WTC11 (cell line): ENCODE measurements around the gene CDC42EP4. TPM values are rescaled to one million over a fixed set of nuclear protein-coding genes. Genes with fewer than 3 reads are reported as not detected.

Source experiments
- ATAC-seq: fragments of 200-7000 bp; cut with Tn5 transposase; 2 replicates; pipeline ENCODE4 v1.10.0; 2021; ENCODE audit warnings: mild to moderate bottlenecking, moderate library complexity
- CTCF ChIA-PET: fragments of 300-600 bp; sonication (Branson Sonifier 250); formaldehyde crosslinking; loops from one replicate; lab custom pipeline; 2021; ENCODE audit warnings: antibody characterized with exemption; lab: Charles Lee
- POLR2A ChIA-PET: fragments of 350-600 bp; sonication (Branson Sonifier 250); formaldehyde crosslinking; loops from one replicate; lab custom pipeline; 2021; ENCODE audit warnings: antibody characterized with exemption; lab: Charles Lee
- DNase-seq: peaks from one replicate; pipeline ENCODE4 v3.0.0; 2021; ENCODE audit warnings: low spot score
- H3K27ac Mint-ChIP-seq: 2 replicates; pipeline ENCODE4 v1.8.0; 2021; ENCODE audit warnings: mixed read lengths
- H3K27me3 Mint-ChIP-seq: 2 replicates; pipeline ENCODE4 v1.8.0; 2021; ENCODE audit warnings: low read depth, mild to moderate bottlenecking, moderate library complexity, mixed read lengths
- H3K36me3 Mint-ChIP-seq: 2 replicates; pipeline ENCODE4 v1.8.0; 2021; ENCODE audit warnings: mixed read lengths
- H3K4me1 Mint-ChIP-seq: 2 replicates; pipeline ENCODE4 v1.8.0; 2022; ENCODE audit warnings: mixed read lengths
- H3K4me3 Mint-ChIP-seq: 2 replicates; pipeline ENCODE4 v1.8.0; 2021; ENCODE audit warnings: mild to moderate bottlenecking, moderate library complexity, mixed read lengths
- H3K9me3 Mint-ChIP-seq: 2 replicates; pipeline ENCODE4 v1.8.0; 2021; ENCODE audit warnings: mixed read lengths
- FOXK1 ChIP-seq: sonication (generic); formaldehyde crosslinking; IDR thresholded peaks from 2 replicates; pipeline ENCODE4 v1.8.0; 2022; ENCODE audit warnings: mild to moderate bottlenecking, moderate library complexity, missing genetic modification reagents
- GABPB1 ChIP-seq: sonication (generic); formaldehyde crosslinking; IDR thresholded peaks from 2 replicates; pipeline ENCODE4 v1.8.1; 2023; ENCODE audit warnings: mild to moderate bottlenecking, missing genetic modification reagents
- HMGA2 ChIP-seq: fragments of 250-450 bp; sonication (Bioruptor Pico); IDR thresholded peaks from 2 replicates; pipeline ENCODE4 v1.4.0; 2021; ENCODE audit warnings: mild to moderate bottlenecking, moderate library complexity
- NFATC4 ChIP-seq: fragments of 250-450 bp; sonication (Bioruptor Pico); IDR thresholded peaks from 2 replicates; pipeline ENCODE4 v1.9.0; 2021; ENCODE audit warnings: mild to moderate bottlenecking
- NFE2L1 ChIP-seq: sonication (generic); formaldehyde crosslinking; IDR thresholded peaks from 2 replicates; pipeline ENCODE4 v1.8.1; 2023; ENCODE audit warnings: missing genetic modification reagents
- NR2C2 ChIP-seq: sonication (generic); formaldehyde crosslinking; IDR thresholded peaks from 2 replicates; pipeline ENCODE4 v1.8.0; 2022; ENCODE audit warnings: mild to moderate bottlenecking, missing genetic modification reagents
- TP53 ChIP-seq: sonication (generic); formaldehyde crosslinking; IDR thresholded peaks from 2 replicates; pipeline ENCODE4 v1.8.1; 2023; ENCODE audit warnings: mild to moderate bottlenecking, missing genetic modification reagents
- ZNF263 ChIP-seq: sonication (generic); formaldehyde crosslinking; IDR thresholded peaks from 2 replicates; pipeline ENCODE4 v1.8.1; 2022; ENCODE audit warnings: low read depth, mild to moderate bottlenecking, moderate library complexity, missing genetic modification reagents
- ZNF396 ChIP-seq: fragments of 250-450 bp; sonication (Bioruptor Pico); IDR thresholded peaks from 2 replicates; pipeline ENCODE4 v1.8.0; 2021; ENCODE audit warnings: mild to moderate bottlenecking, moderate library complexity, borderline replicate concordance
- total RNA-seq: library from RNA; stranded (reverse); gene quantifications from 3 replicates; pipeline ENCODE4 v1.2.3, GENCODE V29; 2021
- TF ChIP-seq, protein P1 (sequence below): sonication (generic); formaldehyde crosslinking; IDR thresholded peaks from 2 replicates; pipeline ENCODE4 v1.8.1; 2022; ENCODE audit warnings: low read depth, missing genetic modification reagents, borderline replicate concordance
- TF ChIP-seq, protein P2 (sequence below): sonication (generic); formaldehyde crosslinking; IDR thresholded peaks from 2 replicates; pipeline ENCODE4 v1.8.0; 2022; ENCODE audit warnings: mild to moderate bottlenecking, missing genetic modification reagents
- TF ChIP-seq, protein P3 (sequence below): sonication (generic); formaldehyde crosslinking; IDR thresholded peaks from 2 replicates; pipeline ENCODE4 v1.8.1; 2022; ENCODE audit warnings: mild to moderate bottlenecking, moderate library complexity, missing genetic modification reagents
- TF ChIP-seq, protein P4 (sequence below): sonication (generic); formaldehyde crosslinking; IDR thresholded peaks from 2 replicates; pipeline ENCODE4 v1.8.1; 2022; ENCODE audit warnings: missing genetic modification reagents, borderline replicate concordance
- TF ChIP-seq, protein P5 (sequence below): sonication (generic); formaldehyde crosslinking; IDR thresholded peaks from 2 replicates; pipeline ENCODE4 v1.8.1; 2023; ENCODE audit warnings: mild to moderate bottlenecking, moderate library complexity, missing genetic modification reagents

CDC42EP4 gene
- total RNA-seq, 1 experiment from 2014 or later = 18.8 TPM

DNA sequence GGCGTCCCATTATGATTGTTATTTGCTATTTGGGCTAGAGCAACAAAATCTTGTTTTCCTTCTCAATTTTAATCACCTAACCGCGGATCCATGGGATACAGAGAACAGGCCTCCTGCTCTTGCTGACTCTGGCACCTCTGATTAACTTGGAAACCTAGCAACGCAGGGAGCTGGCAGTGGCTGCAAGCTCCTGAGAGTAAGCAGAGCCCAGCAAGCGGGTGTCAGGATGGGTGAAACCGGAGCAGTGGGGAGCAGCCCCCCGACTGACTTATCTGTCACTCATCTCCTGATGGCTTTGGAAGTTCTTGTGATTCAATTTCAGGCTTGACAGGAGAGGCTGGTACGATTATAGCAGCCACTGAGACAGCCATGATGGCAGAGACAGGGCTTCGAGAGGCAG lies 45.5 kb upstream of the CDC42EP4 start:
- H3K27ac Mint-ChIP-seq = no peak overlapping the region
- H3K4me3 Mint-ChIP-seq = no peak overlapping the region
- H3K36me3 Mint-ChIP-seq = no peaks in the 10 kb centered on the region
- CTCF ChIA-PET = interaction anchor here (1.1 to 8.9 kb wide), 3 partner anchors 8 to 46 kb away, joined by 3 to 66 read pairs (median 9); partner anchors contain the start of gene CDC42EP4
- ATAC-seq (no peak), DNase-seq (no peak)
- no peaks in the 10 kb centered on the region for H3K27me3 Mint-ChIP-seq
- no peaks in the 10 kb centered on the region for H3K9me3 Mint-ChIP-seq
- peaks cover 32% of the 10 kb centered on the region for H3K4me1 Mint-ChIP-seq
- POLR2A ChIA-PET = no interaction called here
- TF ChIP-seq NFE2L1 (CRISPR knock-in tag) = no peak
- TF ChIP-seq FOXK1 = no peak
- TF ChIP-seq HMGA2 (CRISPR knock-in tag) = no peak
- no peak for TF ChIP-seq GABPB1 (CRISPR knock-in tag)
- TF ChIP-seq TP53 (CRISPR knock-in tag) = no peak
- TF ChIP-seq NR2C2 (CRISPR knock-in tag) = no peak
- TF ChIP-seq ZNF396 (CRISPR knock-in tag) = no peak
- TF ChIP-seq, protein P1, sequence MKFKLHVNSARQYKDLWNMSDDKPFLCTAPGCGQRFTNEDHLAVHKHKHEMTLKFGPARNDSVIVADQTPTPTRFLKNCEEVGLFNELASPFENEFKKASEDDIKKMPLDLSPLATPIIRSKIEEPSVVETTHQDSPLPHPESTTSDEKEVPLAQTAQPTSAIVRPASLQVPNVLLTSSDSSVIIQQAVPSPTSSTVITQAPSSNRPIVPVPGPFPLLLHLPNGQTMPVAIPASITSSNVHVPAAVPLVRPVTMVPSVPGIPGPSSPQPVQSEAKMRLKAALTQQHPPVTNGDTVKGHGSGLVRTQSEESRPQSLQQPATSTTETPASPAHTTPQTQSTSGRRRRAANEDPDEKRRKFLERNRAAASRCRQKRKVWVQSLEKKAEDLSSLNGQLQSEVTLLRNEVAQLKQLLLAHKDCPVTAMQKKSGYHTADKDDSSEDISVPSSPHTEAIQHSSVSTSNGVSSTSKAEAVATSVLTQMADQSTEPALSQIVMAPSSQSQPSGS (CRISPR knock-in tag) = no peak
- TF ChIP-seq, protein P2, sequence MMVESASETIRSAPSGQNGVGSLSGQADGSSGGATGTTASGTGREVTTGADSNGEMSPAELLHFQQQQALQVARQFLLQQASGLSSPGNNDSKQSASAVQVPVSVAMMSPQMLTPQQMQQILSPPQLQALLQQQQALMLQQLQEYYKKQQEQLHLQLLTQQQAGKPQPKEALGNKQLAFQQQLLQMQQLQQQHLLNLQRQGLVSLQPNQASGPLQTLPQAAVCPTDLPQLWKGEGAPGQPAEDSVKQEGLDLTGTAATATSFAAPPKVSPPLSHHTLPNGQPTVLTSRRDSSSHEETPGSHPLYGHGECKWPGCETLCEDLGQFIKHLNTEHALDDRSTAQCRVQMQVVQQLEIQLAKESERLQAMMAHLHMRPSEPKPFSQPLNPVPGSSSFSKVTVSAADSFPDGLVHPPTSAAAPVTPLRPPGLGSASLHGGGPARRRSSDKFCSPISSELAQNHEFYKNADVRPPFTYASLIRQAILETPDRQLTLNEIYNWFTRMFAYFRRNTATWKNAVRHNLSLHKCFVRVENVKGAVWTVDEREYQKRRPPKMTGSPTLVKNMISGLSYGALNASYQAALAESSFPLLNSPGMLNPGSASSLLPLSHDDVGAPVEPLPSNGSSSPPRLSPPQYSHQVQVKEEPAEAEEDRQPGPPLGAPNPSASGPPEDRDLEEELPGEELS = no peak
- TF ChIP-seq, protein P3, sequence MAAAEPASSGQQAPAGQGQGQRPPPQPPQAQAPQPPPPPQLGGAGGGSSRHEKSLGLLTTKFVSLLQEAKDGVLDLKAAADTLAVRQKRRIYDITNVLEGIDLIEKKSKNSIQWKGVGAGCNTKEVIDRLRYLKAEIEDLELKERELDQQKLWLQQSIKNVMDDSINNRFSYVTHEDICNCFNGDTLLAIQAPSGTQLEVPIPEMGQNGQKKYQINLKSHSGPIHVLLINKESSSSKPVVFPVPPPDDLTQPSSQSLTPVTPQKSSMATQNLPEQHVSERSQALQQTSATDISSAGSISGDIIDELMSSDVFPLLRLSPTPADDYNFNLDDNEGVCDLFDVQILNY (CRISPR knock-in tag) = no peak
- TF ChIP-seq, protein P4, sequence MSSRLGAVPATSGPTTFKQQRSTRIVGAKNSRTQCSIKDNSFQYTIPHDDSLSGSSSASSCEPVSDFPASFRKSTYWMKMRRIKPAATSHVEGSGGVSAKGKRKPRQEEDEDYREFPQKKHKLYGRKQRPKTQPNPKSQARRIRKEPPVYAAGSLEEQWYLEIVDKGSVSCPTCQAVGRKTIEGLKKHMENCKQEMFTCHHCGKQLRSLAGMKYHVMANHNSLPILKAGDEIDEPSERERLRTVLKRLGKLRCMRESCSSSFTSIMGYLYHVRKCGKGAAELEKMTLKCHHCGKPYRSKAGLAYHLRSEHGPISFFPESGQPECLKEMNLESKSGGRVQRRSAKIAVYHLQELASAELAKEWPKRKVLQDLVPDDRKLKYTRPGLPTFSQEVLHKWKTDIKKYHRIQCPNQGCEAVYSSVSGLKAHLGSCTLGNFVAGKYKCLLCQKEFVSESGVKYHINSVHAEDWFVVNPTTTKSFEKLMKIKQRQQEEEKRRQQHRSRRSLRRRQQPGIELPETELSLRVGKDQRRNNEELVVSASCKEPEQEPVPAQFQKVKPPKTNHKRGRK (CRISPR knock-in tag) = no peak
- TF ChIP-seq, protein P5, sequence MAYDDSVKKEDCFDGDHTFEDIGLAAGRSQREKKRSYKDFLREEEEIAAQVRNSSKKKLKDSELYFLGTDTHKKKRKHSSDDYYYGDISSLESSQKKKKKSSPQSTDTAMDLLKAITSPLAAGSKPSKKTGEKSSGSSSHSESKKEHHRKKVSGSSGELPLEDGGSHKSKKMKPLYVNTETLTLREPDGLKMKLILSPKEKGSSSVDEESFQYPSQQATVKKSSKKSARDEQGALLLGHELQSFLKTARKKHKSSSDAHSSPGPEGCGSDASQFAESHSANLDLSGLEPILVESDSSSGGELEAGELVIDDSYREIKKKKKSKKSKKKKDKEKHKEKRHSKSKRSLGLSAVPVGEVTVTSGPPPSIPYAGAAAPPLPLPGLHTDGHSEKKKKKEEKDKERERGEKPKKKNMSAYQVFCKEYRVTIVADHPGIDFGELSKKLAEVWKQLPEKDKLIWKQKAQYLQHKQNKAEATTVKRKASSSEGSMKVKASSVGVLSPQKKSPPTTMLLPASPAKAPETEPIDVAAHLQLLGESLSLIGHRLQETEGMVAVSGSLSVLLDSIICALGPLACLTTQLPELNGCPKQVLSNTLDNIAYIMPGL (CRISPR knock-in tag) = no peak
- TF ChIP-seq ZNF263 = no peak

DNA sequence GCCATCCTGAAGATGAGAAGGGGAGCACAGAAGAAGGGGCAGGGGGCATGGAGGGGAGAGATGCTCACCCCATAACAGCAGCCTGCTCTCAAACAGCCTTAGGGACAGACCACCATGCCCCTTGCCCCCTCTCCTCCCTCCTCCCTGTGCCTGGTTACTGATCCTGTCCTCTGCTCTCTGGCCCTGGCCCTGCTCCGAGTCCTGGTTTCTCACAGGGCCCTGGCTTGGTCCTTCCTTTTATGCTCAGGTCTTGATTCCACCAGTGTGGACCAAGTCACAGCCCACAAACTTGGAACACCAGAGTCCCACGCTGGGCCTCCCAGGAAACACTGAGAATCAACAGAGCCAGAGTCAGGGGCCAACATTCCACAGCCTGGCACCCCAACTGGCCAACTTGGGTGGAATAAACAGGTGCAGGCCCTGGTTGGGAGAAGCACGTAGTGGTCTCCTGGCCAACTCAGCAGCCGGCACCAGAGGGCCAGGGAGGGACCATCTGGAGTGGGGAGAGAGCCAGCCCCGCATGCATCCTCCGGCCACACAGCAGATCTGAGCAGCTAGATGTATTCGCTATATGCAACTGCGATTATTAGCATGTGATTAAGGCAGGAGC lies 44.9 kb upstream of the CDC42EP4 start:
- no peak overlapping the region for H3K27ac Mint-ChIP-seq
- POLR2A ChIA-PET = no interaction called here
- CTCF ChIA-PET = interaction anchor here (2.6 to 8.9 kb wide), 2 partner anchors 13 to 45 kb away, joined by 9 to 66 read pairs; partner anchors contain the start of gene CDC42EP4

More for the DNA sequence above, 44.9 kb upstream of the CDC42EP4 start:
- no peak for TF ChIP-seq NFATC4 (CRISPR knock-in tag)
- DNase-seq (no peak), ATAC-seq (no peak)
- H3K27me3 Mint-ChIP-seq = no peaks in the 10 kb centered on the region
- H3K36me3 Mint-ChIP-seq = no peaks in the 10 kb centered on the region
- no peaks in the 10 kb centered on the region for H3K9me3 Mint-ChIP-seq
- H3K4me1 Mint-ChIP-seq = peaks cover 25% of the 10 kb centered on the region
- no peak overlapping the region for H3K4me3 Mint-ChIP-seq
